Stimulated activated CD8-positive, alpha-beta memory T cell treated with anti-CD3 and anti-CD28 coated beads, Interleukin-12 subunit alpha, Interleukin-12 subunit beta, amount 100 ng/mL, for 24 hours (primary cell): ENCODE measurements around the gene RPL35.

Source experiments
- DNase-seq: peaks from one replicate; pipeline ENCODE4 v3.0.0-alpha.2; 2020; ENCODE audit errors: extremely low read depth

Gene RPL35

DNA sequence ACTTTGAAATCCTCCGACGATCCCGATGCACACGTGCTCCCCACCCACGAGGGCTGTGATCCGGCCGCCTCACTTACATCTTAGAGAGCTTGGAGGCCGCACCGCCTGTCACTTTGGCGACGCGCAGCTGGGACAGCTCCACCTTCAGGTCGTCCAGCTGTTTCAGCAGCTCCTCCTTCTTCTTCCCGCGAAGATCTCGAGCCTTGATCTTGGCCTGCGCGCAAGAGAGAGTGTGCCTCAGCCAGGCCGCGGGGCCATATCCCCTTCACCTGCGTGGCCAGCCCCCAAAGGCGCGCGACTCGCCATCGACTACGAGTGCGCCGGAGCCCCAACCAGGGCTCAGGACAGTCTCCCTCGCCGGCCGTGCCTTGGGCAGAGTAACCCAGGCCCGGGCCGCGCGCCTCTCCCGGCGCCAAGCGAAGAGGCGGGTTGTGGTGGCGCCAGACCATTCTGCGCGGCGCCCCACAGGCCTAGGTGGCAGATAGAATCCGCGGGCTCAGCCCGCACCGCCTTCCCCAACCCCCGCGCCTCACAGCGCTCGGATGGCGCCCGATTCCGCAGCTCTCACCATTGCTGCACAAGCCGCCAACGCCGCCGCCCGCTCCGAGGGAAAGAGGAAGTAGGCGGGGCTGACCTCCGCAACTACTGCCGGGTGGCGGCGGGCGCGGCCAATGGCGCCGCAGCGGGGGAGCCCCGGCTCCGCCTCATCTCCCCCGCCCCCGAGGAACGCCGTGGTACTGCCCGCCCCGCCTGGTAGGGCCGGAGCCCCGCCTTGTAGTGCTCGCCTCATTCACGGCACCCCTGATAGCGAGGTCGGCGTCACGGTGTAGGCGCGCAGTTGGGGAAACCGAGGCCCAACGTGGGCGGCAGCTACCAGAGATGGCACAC, at the start of gene RPL35, which contains the start of gene ARPC5L:
RPL35 (minus strand) TSS at position 616 of the 888 bp plus-strand sequence; CDS start at position 571, 45 bp downstream.
ARPC5L (plus strand) TSS at position 789 of the 888 bp plus-strand sequence. CDS start 7,161 bp downstream, outside the sequence.
- peak; percentile 89 for DNase-seq

DNA sequence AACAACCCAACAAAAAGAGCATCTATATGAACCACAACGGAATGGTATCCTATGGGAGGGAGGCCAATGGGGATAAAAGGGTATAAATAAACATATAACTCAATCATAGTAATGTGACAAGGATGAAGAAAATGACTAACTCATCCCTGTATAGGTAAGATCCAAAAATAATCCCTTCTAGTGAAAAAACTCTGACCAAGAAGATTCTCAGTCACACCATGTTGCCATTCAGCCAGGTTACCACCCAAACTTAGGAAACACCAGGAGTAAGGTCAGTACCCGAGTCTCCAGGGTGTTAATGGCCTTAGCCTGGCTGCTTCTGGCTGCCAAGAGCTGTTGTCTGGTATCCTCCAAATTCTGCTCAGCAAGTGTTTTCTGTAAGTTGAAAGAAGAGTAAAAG, 46.3 kb upstream of the RPL35 start:
- no peak for DNase-seq

GRCh38 chr9:124906966-124907365, 45.2 kb upstream of the RPL35 start:
- DNase-seq, result no peak

GRCh38 chr9:124899845-124900244, 38.1 kb upstream of the RPL35 start:
- DNase-seq, result no peak

GRCh38 chr9:124897570-124898460, 36.1 kb upstream of the RPL35 start:
- DNase-seq, result no peak

GRCh38 chr9:124894741-124895170, 33.0 kb upstream of the RPL35 start:
- DNase-seq, result no peak

- DNase-seq, result no peak
Observed at GRCh38 chr9:124894035-124894740, 32.4 kb upstream of the RPL35 start.

DNA sequence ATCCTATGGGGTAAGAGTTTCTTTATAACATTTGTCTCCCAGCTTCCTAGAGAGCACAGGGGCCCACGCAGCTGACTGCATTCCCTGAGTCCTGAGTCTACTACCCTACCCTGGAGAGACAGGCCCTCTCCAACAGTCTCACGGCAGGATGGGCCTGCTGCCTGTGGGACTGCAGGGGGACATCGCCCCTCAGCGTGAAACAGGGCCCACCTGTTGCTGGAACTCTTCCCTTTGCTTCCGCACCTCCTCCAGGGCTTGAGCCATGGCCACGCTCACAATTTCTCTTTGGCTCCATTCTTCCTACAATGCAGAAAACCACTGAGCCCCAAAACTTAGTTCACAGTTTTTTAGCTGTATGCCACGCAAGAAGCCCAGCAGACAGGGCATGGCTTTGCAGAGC, 28.4 kb upstream of the RPL35 start:
- no peak for DNase-seq

DNA sequence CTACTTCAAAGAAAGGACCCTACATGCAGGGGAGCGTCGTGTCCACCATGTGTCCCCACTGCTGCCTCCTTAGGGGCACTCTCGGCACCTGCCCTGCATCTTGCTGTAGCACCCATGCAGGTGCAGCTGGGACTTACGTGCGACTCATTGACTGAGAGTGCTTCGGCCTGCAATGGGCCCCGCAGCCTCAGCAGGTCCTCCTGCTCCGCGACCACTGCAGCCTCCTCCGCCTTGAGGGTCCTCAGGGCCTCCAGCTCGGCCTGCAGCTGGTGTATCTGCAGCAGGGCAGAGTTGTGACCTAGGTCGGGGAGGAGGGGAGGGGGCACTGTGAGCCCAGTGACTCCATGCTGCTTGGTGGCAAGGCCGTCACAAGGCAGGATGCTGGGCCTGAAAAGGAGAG, 27.2 kb upstream of the RPL35 start:
- no peak for DNase-seq

DNA sequence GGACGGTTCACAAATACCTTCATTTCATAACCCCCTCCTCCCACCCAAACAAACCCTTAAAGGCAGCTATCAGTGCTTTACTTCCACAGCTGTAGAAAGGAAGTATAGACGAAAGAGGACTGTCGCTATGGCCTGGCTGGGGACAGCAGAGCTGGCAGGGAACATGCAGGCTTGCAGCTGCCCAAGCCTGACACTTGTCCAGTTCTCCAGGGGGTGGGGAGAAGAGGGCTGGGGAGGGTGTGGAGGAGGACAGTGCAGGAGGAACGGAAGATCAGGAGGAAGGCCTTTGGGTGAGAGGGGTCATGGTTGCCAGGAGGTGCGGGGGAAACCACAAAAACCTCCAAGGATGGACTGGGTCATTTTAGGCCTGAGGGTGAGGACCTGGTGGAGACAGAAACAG, 26.1 kb upstream of the RPL35 start:
- no peak for DNase-seq

DNA sequence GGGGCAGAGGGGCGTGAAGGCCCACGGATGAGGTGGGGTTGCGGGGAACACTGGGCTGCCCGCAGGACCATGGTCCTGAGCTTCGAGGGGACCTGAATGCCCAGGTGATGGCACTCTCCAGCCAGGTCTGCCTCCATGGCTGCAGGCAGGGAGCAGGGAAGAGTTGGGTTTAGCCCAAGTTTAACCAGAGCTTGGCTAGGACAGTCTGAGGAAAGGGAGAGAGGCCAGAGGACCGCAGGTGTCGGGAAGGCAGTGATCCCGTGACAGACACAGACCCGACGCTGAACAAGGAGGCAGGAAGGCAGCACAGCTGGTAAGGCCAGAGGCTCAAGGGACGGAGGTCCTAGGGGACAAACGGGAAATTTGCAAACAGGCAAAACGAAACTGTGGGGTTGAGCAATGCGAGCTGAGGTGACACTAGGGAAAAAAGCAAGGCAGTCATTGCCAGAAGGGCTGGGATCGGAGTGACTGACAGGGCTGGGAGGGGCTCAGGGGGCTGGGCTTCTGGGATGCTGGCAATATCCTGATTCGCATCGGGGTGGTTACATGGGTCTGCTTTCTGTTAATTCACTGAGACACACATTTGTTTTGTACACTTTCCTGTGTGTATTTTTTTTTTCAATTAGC, 25.2 kb upstream of the RPL35 start:
- DNase-seq, result no peak

- DNase-seq, result no peak
Observed at GRCh38 chr9:124886461-124886860, 24.7 kb upstream of the RPL35 start.

DNA sequence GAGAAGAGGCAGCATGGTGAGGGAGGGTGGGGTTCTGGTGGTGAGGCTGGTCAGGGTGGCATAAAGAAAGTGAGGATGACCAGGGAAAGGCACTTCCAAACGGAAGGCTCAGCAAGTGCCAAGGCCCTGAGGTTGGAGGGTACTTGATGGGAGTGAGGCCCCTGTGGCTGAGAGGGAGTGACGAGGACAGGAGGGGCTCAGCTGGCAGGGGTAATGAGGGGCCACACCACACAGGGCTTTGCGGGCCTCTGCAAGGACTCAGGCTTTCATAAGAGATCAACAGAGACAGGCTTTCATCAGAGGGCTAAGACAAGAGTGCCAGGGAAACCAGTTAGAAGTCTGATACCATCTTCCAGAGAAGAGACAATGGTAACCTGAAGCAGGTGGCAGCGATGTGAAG, 23.8 kb upstream of the RPL35 start:
- DNase-seq, result no peak

- no peak for DNase-seq
Observed at GRCh38 chr9:124884376-124884775, 22.6 kb upstream of the RPL35 start.

GRCh38 chr9:124882231-124882630, 20.5 kb upstream of the RPL35 start:
- no peak for DNase-seq

DNA sequence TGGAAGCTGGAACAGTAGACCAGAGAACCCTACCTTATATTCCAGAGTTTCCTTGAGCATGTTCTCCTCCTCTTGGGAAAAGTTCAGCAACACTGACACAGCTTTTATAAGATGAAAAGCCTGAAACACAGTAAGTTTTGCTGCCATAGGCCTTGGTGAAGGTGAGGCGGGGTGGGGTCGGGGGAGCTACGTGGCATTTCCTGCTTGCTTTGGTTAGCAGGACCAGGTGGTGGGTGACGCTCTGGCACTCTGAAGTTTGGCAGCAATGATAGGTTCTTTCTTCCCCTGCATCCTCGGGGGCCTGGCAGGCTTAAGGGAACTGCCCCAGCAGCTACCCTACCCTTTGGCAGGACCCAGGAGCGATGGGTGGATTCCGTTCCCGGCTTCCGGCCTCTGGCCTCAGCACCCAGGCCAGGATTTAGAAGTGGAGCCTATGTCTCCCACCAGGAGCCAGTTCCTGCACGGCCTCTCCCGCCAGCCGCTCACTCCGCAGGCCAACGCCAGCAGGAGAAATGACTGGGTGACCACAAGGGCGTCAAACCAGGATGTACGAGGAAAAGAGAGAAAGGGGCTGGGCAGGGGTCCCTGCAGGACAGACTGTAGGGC, 19.5 kb upstream of the RPL35 start:
- DNase-seq, result no peak

- DNase-seq, result no peak
Observed at GRCh38 chr9:124880501-124880900, 18.7 kb upstream of the RPL35 start.

GRCh38 chr9:124879226-124879625, 17.5 kb upstream of the RPL35 start:
- DNase-seq, result no peak

DNA sequence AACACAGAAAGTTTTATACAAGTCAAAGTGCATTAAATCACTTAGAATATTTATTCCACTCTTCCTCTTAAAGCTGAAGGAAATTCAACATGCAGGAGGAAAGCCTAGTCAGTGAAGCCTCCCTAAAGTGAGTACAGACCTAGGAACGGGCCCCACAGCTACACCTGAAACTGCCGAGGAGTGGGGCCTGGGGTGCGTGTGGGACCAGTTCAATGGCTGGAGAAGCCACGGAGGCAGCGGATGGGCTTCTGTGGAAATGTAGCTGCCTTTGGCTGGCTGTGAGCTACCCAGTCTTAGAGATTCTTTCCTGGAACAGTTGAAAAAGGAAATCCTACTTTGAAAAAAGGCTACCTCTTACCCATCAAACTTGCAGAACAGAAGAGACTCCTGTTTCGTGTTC, 16.8 kb upstream of the RPL35 start:
- no peak for DNase-seq

GRCh38 chr9:124878021-124878420, 16.3 kb upstream of the RPL35 start:
- no peak for DNase-seq
